GM18526 (cell line): ENCODE data around the gene CAPN9.

Source experiments
- POLR2A ChIP-seq: IDR thresholded peaks from 3 replicates; pipeline ENCODE4 v1.6.1; 2011; ENCODE audit not compliant: insufficient read length; ENCODE audit errors: extremely low read depth

Gene CAPN9

GRCh38 chr1:230754796-230755195 lies 7.6 kb downstream of the CAPN9 start:
- no peak for TF ChIP-seq POLR2A

- TF ChIP-seq POLR2A, result no peak
These were observed 10.9 kb downstream of the CAPN9 start for GRCh38 chr1:230757856-230758708.

GRCh38 chr1:230758709-230759368 lies 11.7 kb downstream of the CAPN9 start:
- TF ChIP-seq POLR2A, result no peak

GRCh38 chr1:230759369-230760065 lies 12.3 kb downstream of the CAPN9 start:
- TF ChIP-seq POLR2A, result no peak

GRCh38 chr1:230760360-230760827 lies 13.2 kb downstream of the CAPN9 start:
- TF ChIP-seq POLR2A, result no peak

DNA sequence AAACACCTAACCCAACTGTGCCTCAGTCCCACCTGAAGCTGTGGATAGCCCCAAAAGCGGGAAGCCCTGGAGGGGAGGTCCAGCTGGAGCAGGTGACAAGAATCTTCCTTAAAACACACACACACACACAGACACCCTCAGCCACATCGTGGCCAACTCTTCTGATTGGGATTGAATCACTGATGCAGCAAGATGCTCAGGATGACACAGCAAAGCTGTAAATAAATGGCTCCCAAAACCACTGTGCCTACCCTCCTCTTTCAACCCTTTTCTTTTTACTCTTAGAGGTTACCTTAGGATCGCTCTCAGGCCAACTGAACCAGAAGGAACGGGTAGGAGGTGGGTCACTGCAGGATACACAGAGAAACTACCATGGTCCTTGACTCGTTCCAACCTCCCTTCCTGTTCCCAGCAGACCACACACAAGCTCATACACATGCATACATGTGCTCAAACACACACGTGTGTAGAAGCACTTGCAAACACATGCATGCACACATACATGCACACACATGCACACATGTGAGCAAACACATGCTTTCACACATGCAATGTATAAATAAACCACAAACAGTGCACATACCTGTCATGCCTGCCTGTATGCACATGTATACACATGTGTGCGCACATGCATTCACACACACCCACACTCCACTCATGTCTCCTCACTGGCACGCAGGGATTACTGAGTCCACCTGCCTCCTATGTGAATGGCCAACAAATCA lies 14.4 kb downstream of the CAPN9 start:
- no peak for TF ChIP-seq POLR2A

DNA sequence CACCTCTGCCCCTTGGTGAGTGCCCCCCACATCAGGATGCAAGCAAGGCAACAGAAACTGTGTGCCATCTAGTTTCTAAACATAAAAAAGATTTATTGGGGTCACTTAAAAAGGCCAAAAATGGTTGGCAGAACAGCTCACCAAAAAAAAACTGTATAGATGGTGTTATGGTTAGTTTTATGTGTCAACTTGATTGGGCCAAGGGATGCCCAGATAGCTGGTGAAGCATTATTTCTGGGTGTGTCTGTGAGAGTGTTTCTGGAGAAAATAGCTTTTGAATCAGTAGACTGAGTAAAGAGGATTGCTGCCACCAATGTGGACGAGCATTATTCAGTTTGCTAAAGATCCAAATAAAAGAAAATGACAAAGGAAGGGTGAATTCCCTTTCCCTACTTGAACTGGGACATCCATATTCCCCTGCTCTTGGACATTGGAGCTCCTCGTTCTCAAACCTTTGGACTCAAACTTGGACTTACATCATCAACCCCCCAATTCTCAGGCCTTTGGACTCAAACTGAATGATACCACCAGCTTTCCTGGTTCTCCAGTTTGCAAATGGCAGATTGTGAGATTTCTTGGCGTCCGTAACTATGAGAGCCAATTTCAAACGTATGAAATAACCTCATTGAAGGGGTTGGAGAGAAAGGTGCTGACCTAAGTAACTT lies 16.9 kb downstream of the CAPN9 start:
- no peak for TF ChIP-seq POLR2A

GRCh38 chr1:230766318-230766717 lies 19.1 kb downstream of the CAPN9 start:
- no peak for TF ChIP-seq POLR2A

- TF ChIP-seq POLR2A, result no peak
These were observed 21.8 kb downstream of the CAPN9 start for GRCh38 chr1:230768903-230769570.

- TF ChIP-seq POLR2A, result no peak
These were observed 23.1 kb downstream of the CAPN9 start for GRCh38 chr1:230770317-230770716.

- no peak for TF ChIP-seq POLR2A
These were observed 24.7 kb downstream of the CAPN9 start for GRCh38 chr1:230771773-230772354.

DNA sequence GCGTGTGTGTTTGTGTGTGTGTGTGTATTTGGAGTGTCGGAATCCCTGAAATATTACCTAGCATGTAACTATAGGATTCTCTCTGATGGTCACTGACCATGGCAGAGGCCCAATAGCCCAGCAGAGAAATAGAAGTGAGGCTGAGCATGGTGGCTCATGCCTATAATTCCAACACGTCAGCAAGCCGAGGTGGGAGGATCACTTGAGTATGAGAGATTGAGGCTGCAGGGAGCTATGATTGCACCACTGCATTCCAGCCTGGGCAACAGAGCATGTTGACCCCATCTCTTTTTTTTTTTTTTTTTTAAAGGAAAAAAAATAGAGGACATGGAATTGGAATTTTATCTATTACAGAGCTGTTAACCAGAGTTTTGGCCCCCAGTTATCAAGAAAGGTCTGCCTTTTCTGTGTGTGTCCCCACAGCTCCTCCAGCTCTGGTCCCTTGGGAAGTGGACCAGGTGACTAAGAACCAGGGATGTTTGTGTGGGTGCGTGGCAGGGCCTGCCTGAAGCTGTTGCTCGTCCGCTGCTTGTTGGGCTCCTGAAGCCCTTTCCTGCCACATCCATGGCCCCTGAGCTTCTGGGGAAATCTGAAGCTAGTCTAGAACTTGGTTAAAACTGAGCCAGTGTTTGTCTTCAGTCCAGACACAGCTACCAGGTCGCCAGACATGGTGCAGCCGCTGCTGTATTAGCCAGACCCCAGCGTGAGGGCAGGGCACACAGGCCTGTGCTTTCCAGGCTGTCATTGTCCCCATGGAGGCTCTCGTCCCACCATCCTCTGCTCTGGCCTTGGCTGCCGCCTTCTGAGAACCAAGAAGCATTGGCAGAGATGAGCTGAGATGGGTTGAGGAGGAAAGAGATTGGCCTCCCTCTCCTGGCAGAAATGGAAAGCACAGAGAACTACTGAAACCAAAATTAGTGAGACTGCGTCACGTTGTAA lies 25.5 kb downstream of the CAPN9 start:
- TF ChIP-seq POLR2A, result no peak
